ENCODE measurements around the gene CORO2A. TPM values are rescaled to one million over a fixed set of nuclear protein-coding genes. Genes with fewer than 3 reads are reported as not detected.

The CORO2A gene
- total and polyA plus RNA-seq, 2 of the 13 experiments (the other 11 are each of a cell fraction or from before 2014, with no cell fraction given) = 14.4 to 15.3 TPM

DNA sequence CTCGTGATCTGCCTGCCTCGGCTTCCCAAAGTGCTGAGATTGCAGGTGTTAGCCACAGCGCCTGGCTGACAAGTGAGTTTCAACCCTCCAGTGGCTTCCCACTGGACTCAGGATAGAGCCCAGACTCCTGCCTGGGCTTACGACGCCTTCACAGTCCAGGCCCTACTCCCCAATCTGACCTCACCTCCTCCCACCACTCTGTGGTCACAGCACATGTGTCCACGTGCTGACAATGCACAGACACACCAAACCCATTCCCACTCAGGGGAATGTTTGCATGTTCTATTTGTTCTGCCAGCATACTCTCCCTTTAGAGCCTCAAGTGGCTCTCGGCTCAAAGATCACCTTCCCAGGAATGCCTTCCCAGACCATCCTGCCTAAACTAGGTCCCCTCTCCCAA, 42.3 kb downstream of the CORO2A start (continued):
- TF ChIP-seq, protein P1, sequence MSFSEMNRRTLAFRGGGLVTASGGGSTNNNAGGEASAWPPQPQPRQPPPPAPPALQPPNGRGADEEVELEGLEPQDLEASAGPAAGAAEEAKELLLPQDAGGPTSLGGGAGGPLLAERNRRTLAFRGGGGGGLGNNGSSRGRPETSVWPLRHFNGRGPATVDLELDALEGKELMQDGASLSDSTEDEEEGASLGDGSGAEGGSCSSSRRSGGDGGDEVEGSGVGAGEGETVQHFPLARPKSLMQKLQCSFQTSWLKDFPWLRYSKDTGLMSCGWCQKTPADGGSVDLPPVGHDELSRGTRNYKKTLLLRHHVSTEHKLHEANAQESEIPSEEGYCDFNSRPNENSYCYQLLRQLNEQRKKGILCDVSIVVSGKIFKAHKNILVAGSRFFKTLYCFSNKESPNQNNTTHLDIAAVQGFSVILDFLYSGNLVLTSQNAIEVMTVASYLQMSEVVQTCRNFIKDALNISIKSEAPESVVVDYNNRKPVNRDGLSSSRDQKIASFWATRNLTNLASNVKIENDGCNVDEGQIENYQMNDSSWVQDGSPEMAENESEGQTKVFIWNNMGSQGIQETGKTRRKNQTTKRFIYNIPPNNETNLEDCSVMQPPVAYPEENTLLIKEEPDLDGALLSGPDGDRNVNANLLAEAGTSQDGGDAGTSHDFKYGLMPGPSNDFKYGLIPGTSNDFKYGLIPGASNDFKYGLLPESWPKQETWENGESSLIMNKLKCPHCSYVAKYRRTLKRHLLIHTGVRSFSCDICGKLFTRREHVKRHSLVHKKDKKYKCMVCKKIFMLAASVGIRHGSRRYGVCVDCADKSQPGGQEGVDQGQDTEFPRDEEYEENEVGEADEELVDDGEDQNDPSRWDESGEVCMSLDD (CRISPR knock-in tag; IDR thresholded peaks at IDR 0.05; ENCODE audit: borderline replicate concordance) = no peak
- TF ChIP-seq HNF4A (CRISPR knock-in tag; IDR thresholded peaks at IDR 0.05) (peak; percentile 80), SIN3B (IDR thresholded peaks at IDR 0.05; ENCODE audit: low read length) (no peak), ZNF296 (CRISPR knock-in tag; conservative IDR thresholded peaks at IDR 0.05) (no peak), ZBTB7A (CRISPR knock-in tag; IDR thresholded peaks at IDR 0.05) (peak; percentile 70; the same call in 1 of the 2 replicates), ATF1 (CRISPR knock-in tag; IDR thresholded peaks at IDR 0.05) (no peak), GATA4 (IDR thresholded peaks at IDR 0.05; ENCODE audit: borderline replicate concordance, low read depth) (no peak), HOXA7 (CRISPR knock-in tag; IDR thresholded peaks at IDR 0.05) (no peak), GATAD2A (CRISPR knock-in tag; IDR thresholded peaks at IDR 0.05) (peak; percentile 91), PAF1 (CRISPR knock-in tag; IDR thresholded peaks at IDR 0.05) (no peak), FOXA1 (IDR thresholded peaks at IDR 0.05) (no peak), FOXA1 (CRISPR knock-in tag; IDR thresholded peaks at IDR 0.05) (peak; percentile 37; the same call in 1 of the 2 replicates), NCOR1 (IDR thresholded peaks at IDR 0.05; ENCODE audit: borderline replicate concordance, low read length) (no peak), FIP1L1 (IDR thresholded peaks at IDR 0.05; ENCODE audit: borderline replicate concordance, insufficient read depth, low read depth, low read length) (no peak), FOXJ3 (CRISPR knock-in tag; IDR thresholded peaks at IDR 0.05; ENCODE audit: borderline replicate concordance) (no peak), U2AF2 (IDR thresholded peaks at IDR 0.05; ENCODE audit: low read depth, low read length) (no peak), KLF15 (CRISPR knock-in tag; IDR thresholded peaks at IDR 0.05; ENCODE audit: borderline replicate concordance) (no peak), ZNF124 (CRISPR knock-in tag; IDR thresholded peaks at IDR 0.05) (no peak), MZF1 (CRISPR knock-in tag; IDR thresholded peaks at IDR 0.05; ENCODE audit: borderline replicate concordance) (no peak), ZFAT (CRISPR knock-in tag; conservative IDR thresholded peaks at IDR 0.05) (no peak), GTF2F1 (IDR thresholded peaks at IDR 0.05; ENCODE audit: low read length) (no peak), ZNF234 (CRISPR knock-in tag; conservative IDR thresholded peaks at IDR 0.05) (no peak), TBP (CRISPR knock-in tag; IDR thresholded peaks at IDR 0.05) (no peak), KDM4B (CRISPR knock-in tag; IDR thresholded peaks at IDR 0.05) (no peak), ZNF780A (CRISPR knock-in tag; IDR thresholded peaks at IDR 0.05) (peak; percentile 87), ZNF530 (CRISPR knock-in tag; IDR thresholded peaks at IDR 0.05; ENCODE audit: low read depth) (no peak), ZIK1 (CRISPR knock-in tag; IDR thresholded peaks at IDR 0.05; ENCODE audit: borderline replicate concordance, low read depth) (no peak), WIZ (CRISPR knock-in tag; IDR thresholded peaks at IDR 0.05) (no peak), HMG20B (CRISPR knock-in tag; conservative IDR thresholded peaks at IDR 0.05) (no peak), MBD4 (IDR thresholded peaks at IDR 0.05; ENCODE audit: borderline replicate concordance, low read length) (no peak), CEBPG (CRISPR knock-in tag; IDR thresholded peaks at IDR 0.05) (no peak), ZSCAN20 (CRISPR knock-in tag; IDR thresholded peaks at IDR 0.05; ENCODE audit: borderline replicate concordance) (no peak), XBP1 (CRISPR knock-in tag; IDR thresholded peaks at IDR 0.05) (no peak)
- TF ChIP-seq, protein P2, sequence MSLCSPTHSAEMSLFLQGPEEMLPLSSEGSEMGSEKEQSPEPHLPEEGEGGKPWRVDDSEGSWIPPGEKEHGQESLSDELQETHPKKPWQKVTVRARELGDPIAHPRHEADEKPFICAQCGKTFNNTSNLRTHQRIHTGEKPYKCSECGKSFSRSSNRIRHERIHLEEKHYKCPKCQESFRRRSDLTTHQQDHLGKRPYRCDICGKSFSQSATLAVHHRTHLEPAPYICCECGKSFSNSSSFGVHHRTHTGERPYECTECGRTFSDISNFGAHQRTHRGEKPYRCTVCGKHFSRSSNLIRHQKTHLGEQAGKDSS (CRISPR knock-in tag; IDR thresholded peaks at IDR 0.05; ENCODE audit: borderline replicate concordance, low read depth) = no peak

Data from HepG2 (cell line).